ENCODE data around the gene ESRRB. TPM values are rescaled to one million over a fixed set of nuclear protein-coding genes. Genes with fewer than 3 reads are reported as not detected.

Gene ESRRB
- 0.12 and 0.29 TPM in 2 replicates for total RNA-seq
- long read RNA-seq, partial matches to known transcripts = 0 of 1 reads
- long read RNA-seq, other reads (novel, unspliced or antisense) = 0 of 1 reads

GRCh38 chr14:76375947-76376404, at the start of gene ESRRB:
TSS of gene ESRRB (plus strand) at chr14:76376137. CDS start at chr14:76376402, 265 bp downstream.
- peaks cover 90% of the 10 kb centered on the region for H3K27me3 Mint-ChIP-seq
- H3K4me1 Mint-ChIP-seq (ENCODE audit: low read depth) = peaks cover 8% of the 10 kb centered on the region
- H3K9me3 Mint-ChIP-seq (ENCODE audit: low read depth) = no peaks in the 10 kb centered on the region
- peak within 1 kb of the TSS; percentile 64 for H3K4me3 Mint-ChIP-seq (ENCODE audit: low read depth)
- no peak for TF ChIP-seq CTCF (IDR thresholded peaks at IDR 0.05; ENCODE audit: unreplicated experiment)
- DNase-seq (ENCODE audit: low spot score, unreplicated experiment) = no peak
- no peaks in the 10 kb centered on the region for H3K36me3 Mint-ChIP-seq (ENCODE audit: insufficient read depth)
- H3K27ac Mint-ChIP-seq = no peak within 1 kb of the TSS

GRCh38 chr14:76326918-76327689, 48.8 kb upstream of the ESRRB start:
- Mint-ChIP-seq H3K36me3 (ENCODE audit: insufficient read depth) (no peaks in the 10 kb centered on the region), H3K27me3 (peaks cover 62% of the 10 kb centered on the region), H3K9me3 (ENCODE audit: low read depth) (no peaks in the 10 kb centered on the region), H3K27ac (no peak overlapping the region), H3K4me3 (ENCODE audit: low read depth) (no peak overlapping the region), H3K4me1 (ENCODE audit: low read depth) (peaks cover 1% of the 10 kb centered on the region)
- TF ChIP-seq CTCF (IDR thresholded peaks at IDR 0.05; ENCODE audit: unreplicated experiment) = no peak
- DNase-seq (ENCODE audit: low spot score, unreplicated experiment) = no peak

GRCh38 chr14:76328457-76329137, 47.3 kb upstream of the ESRRB start:
- no peak overlapping the region for H3K27ac Mint-ChIP-seq
- no peaks in the 10 kb centered on the region for H3K36me3 Mint-ChIP-seq (ENCODE audit: insufficient read depth)
- H3K27me3 Mint-ChIP-seq = peaks cover 55% of the 10 kb centered on the region
- TF ChIP-seq CTCF (IDR thresholded peaks at IDR 0.05; ENCODE audit: unreplicated experiment) = no peak
- H3K4me3 Mint-ChIP-seq (ENCODE audit: low read depth) = no peak overlapping the region
- peaks cover 1% of the 10 kb centered on the region for H3K4me1 Mint-ChIP-seq (ENCODE audit: low read depth)
- no peaks in the 10 kb centered on the region for H3K9me3 Mint-ChIP-seq (ENCODE audit: low read depth)
- DNase-seq (ENCODE audit: low spot score, unreplicated experiment) = no peak

GRCh38 chr14:76329154-76329928, 46.6 kb upstream of the ESRRB start:
- peak overlapping the region; percentile 49 for H3K4me3 Mint-ChIP-seq (ENCODE audit: low read depth)
- H3K27me3 Mint-ChIP-seq = peaks cover 51% of the 10 kb centered on the region
- H3K9me3 Mint-ChIP-seq (ENCODE audit: low read depth) = no peaks in the 10 kb centered on the region
- DNase-seq (ENCODE audit: low spot score, unreplicated experiment) = no peak
- peaks cover 1% of the 10 kb centered on the region for H3K4me1 Mint-ChIP-seq (ENCODE audit: low read depth)
- H3K27ac Mint-ChIP-seq = no peak overlapping the region
- H3K36me3 Mint-ChIP-seq (ENCODE audit: insufficient read depth) = no peaks in the 10 kb centered on the region
- TF ChIP-seq CTCF (IDR thresholded peaks at IDR 0.05; ENCODE audit: unreplicated experiment) = no peak

GRCh38 chr14:76329951-76330350, 46.0 kb upstream of the ESRRB start:
- Mint-ChIP-seq H3K27ac (no peak overlapping the region), H3K4me3 (ENCODE audit: low read depth) (no peak overlapping the region), H3K36me3 (ENCODE audit: insufficient read depth) (no peaks in the 10 kb centered on the region), H3K4me1 (ENCODE audit: low read depth) (peaks cover 1% of the 10 kb centered on the region), H3K27me3 (peaks cover 51% of the 10 kb centered on the region), H3K9me3 (ENCODE audit: low read depth) (no peaks in the 10 kb centered on the region)
- DNase-seq (ENCODE audit: low spot score, unreplicated experiment) = no peak
- no peak for TF ChIP-seq CTCF (IDR thresholded peaks at IDR 0.05; ENCODE audit: unreplicated experiment)

Measured in progenitor cell of endocrine pancreas (in vitro differentiated cells).